Measurements from ENCODE around the gene SLC8B1. TPM values are rescaled to one million over a fixed set of nuclear protein-coding genes. Genes with fewer than 3 reads are reported as not detected.
A peak's percentile ranks its signal among the peaks of the same experiment; 100 is the strongest.

Gene SLC8B1
- polyA plus RNA-seq, 2 of the 4 experiments (the other 2 are of a cell fraction) = 11.0 to 11.3 TPM

DNA sequence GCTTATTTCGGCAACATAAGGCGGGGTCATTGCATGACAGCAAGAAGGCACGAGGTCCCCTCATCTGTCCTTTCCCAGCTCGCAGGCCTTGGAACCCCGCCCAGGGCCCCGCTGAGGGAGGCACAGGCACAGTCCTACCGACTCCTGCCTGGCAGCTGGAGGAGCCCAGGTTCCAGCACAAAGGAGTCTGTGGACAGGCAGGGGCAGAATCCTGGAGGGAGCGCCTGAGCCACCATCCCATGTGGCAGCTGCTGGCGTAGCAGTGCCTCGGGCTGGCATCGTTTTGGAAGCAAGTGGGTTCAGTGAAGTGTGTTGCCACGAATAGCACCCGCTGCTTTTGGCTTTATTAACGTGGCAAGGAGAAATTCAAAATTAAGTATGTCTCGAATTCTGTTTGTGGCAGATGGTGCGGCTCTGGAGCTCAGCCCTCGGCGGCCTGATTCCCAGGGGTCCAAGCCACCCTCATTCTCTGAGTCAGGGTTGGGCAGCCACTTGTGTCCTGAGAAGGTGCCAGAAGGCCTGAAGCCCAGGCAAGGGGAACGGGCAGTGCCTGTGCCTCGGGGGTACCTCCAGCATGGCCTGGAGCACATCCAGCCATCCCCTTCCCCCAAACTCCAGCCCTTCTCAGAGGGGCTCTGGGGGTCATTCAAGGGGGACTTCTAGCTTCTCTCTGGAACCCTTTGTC lies 35.9 kb downstream of the SLC8B1 start:
- Histone ChIP-seq H3K9me3 (no peaks in the 10 kb centered on the region), H3K27ac (peak overlapping the region; percentile 75 to 89), H3K4me2 (peak overlapping the region; percentile 71), H3K4me3 (no peak overlapping the region), H3K4me1 (peaks cover 21% of the 10 kb centered on the region)
- no peak for TF ChIP-seq PHF8 (IDR thresholded peaks at IDR 0.05; ENCODE audit: borderline replicate concordance, low read depth)
- TF ChIP-seq EHMT2 (IDR thresholded peaks at IDR 0.05; ENCODE audit: low read depth) = no peak
- no peak for TF ChIP-seq RAD21 (conservative IDR thresholded peaks at IDR 0.05 in 1 of 2, IDR thresholded peaks at IDR 0.05 in 1 of 2)
- no peak for TF ChIP-seq TP53 (CRISPR knock-in tag; IDR thresholded peaks at IDR 0.05)
- TF ChIP-seq, protein P1, sequence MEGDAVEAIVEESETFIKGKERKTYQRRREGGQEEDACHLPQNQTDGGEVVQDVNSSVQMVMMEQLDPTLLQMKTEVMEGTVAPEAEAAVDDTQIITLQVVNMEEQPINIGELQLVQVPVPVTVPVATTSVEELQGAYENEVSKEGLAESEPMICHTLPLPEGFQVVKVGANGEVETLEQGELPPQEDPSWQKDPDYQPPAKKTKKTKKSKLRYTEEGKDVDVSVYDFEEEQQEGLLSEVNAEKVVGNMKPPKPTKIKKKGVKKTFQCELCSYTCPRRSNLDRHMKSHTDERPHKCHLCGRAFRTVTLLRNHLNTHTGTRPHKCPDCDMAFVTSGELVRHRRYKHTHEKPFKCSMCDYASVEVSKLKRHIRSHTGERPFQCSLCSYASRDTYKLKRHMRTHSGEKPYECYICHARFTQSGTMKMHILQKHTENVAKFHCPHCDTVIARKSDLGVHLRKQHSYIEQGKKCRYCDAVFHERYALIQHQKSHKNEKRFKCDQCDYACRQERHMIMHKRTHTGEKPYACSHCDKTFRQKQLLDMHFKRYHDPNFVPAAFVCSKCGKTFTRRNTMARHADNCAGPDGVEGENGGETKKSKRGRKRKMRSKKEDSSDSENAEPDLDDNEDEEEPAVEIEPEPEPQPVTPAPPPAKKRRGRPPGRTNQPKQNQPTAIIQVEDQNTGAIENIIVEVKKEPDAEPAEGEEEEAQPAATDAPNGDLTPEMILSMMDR (IDR thresholded peaks at IDR 0.05) = no peak
- no peak for TF ChIP-seq FOSB (CRISPR knock-in tag; IDR thresholded peaks at IDR 0.05)
- no peak for TF ChIP-seq POLR2AphosphoS2 (conservative IDR thresholded peaks at IDR 0.05; ENCODE audit: low read length)
- TF ChIP-seq FOXS1 (CRISPR knock-in tag; IDR thresholded peaks at IDR 0.05) = no peak
- no peak for TF ChIP-seq CHD2 (IDR thresholded peaks at IDR 0.05; ENCODE audit: low read length, partially characterized antibody)
- ATAC-seq = peak in 1 of 2 experiments; percentile 12; a peak in 1 of 6 replicates
- FAIRE-seq = no peak
- DNase-seq (ENCODE audit: low read depth in 1 of 2, low spot score in 1 of 2) = no peak
- ChIA-PET CTCF (interaction anchor here (0.6 to 1.9 kb wide), 8 partner anchors 11 to 1473 kb away, joined by 3 to 4 read pairs (median 3); no protein-coding TSS in a partner anchor), POLR2A (interaction anchor here (0.6 to 1.9 kb wide), 2 partner anchors 77 to 87 kb away, joined by 3 to 7 read pairs; partner anchors contain the start of gene TPCN1)
- WGBS (ENCODE audit: missing lambda C conversion rate) = 94% methylated on average over 16 of the region's 20 CpGs

DNA sequence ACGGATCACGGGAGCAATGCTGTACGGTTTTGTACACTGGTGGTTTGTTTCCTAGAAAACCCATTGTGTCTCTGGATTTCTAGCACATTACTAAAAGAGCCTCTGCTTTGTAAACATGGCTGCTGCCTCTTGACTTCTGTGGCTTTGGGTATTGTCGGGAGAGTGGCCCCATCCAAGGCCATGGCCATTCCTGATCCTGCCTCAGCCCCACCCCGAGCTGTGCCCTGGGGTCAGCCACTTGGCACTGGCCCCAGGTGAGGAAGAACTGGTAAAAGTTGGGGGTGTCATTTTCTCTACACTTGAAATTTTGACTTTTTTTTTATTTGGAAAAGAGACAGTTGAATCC lies 36.5 kb downstream of the SLC8B1 start:
- TF ChIP-seq, protein P1 (IDR thresholded peaks at IDR 0.05) = no peak
- TF ChIP-seq, protein P2, sequence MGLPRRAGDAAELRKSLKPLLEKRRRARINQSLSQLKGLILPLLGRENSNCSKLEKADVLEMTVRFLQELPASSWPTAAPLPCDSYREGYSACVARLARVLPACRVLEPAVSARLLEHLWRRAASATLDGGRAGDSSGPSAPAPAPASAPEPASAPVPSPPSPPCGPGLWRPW (IDR thresholded peaks at IDR 0.05) = no peak
- TF ChIP-seq ZNF302 (CRISPR knock-in tag; IDR thresholded peaks at IDR 0.05) (no peak), EHMT2 (IDR thresholded peaks at IDR 0.05; ENCODE audit: low read depth) (no peak), SMC3 (IDR thresholded peaks at IDR 0.05) (no peak), NPAS2 (CRISPR knock-in tag; IDR thresholded peaks at IDR 0.05; ENCODE audit: borderline replicate concordance) (no peak), RNF2 (IDR thresholded peaks at IDR 0.05; ENCODE audit: borderline replicate concordance, low read depth) (no peak), CBX8 (IDR thresholded peaks at IDR 0.05) (no peak), EP300 (IDR thresholded peaks at IDR 0.05) (no peak), HEYL (CRISPR knock-in tag; IDR thresholded peaks at IDR 0.05) (no peak), RARB (CRISPR knock-in tag; IDR thresholded peaks at IDR 0.05) (no peak), JUNB (IDR thresholded peaks at IDR 0.05) (no peak), HOXA7 (CRISPR knock-in tag; IDR thresholded peaks at IDR 0.05) (no peak), POLR2A (IDR thresholded peaks at IDR 0.05; ENCODE audit: low read length) (no peak), NR3C1 (IDR thresholded peaks at IDR 0.05) (no peak)
- TF ChIP-seq, protein P3, sequence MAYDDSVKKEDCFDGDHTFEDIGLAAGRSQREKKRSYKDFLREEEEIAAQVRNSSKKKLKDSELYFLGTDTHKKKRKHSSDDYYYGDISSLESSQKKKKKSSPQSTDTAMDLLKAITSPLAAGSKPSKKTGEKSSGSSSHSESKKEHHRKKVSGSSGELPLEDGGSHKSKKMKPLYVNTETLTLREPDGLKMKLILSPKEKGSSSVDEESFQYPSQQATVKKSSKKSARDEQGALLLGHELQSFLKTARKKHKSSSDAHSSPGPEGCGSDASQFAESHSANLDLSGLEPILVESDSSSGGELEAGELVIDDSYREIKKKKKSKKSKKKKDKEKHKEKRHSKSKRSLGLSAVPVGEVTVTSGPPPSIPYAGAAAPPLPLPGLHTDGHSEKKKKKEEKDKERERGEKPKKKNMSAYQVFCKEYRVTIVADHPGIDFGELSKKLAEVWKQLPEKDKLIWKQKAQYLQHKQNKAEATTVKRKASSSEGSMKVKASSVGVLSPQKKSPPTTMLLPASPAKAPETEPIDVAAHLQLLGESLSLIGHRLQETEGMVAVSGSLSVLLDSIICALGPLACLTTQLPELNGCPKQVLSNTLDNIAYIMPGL (CRISPR knock-in tag; IDR thresholded peaks at IDR 0.05; ENCODE audit: borderline replicate concordance) = no peak
- TF ChIP-seq, protein P4, sequence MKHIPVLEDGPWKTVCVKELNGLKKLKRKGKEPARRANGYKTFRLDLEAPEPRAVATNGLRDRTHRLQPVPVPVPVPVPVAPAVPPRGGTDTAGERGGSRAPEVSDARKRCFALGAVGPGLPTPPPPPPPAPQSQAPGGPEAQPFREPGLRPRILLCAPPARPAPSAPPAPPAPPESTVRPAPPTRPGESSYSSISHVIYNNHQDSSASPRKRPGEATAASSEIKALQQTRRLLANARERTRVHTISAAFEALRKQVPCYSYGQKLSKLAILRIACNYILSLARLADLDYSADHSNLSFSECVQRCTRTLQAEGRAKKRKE (CRISPR knock-in tag; IDR thresholded peaks at IDR 0.05; ENCODE audit: low read depth) = no peak
- Histone ChIP-seq H3K9me3 (no peaks in the 10 kb centered on the region), H3K27ac (no peak overlapping the region), H3K4me1 (peaks cover 21% of the 10 kb centered on the region), H3K4me3 (no peak overlapping the region), H3K4me2 (no peak overlapping the region)
- no peak for DNase-seq (ENCODE audit: low read depth in 1 of 2, low spot score in 1 of 2)
- ATAC-seq = no peak
- CTCF ChIA-PET = interaction anchor here (0.6 to 1.9 kb wide), 5 partner anchors 12 to 1472 kb away, joined by 3 to 4 read pairs (median 3); no protein-coding TSS in a partner anchor
- POLR2A ChIA-PET = interaction anchor here (0.6 to 1.9 kb wide), 2 partner anchors 77 to 86 kb away, joined by 3 to 7 read pairs; partner anchors contain the start of gene TPCN1
- WGBS (ENCODE audit: missing lambda C conversion rate) = 87% methylated on average over 5 of the region's 5 CpGs
- FAIRE-seq = no peak
